ENCODE data around the gene SAMD1. TPM values are rescaled to one million over a fixed set of nuclear protein-coding genes. Genes with fewer than 3 reads are reported as not detected.
A peak's percentile ranks its signal among the peaks of the same experiment; 100 is the strongest.

SAMD1 gene
- total and polyA plus RNA-seq, 9 of the 15 experiments (the other 6 are each of a cell fraction or from before 2014, with no cell fraction given), result 2.9 to 96.0 (median 43.5) TPM

- TF ChIP-seq ZNF639 (CRISPR knock-in tag; conservative IDR thresholded peaks at IDR 0.05 in 1 of 2, IDR thresholded peaks at IDR 0.05 in 1 of 2) (peak in 1 of 2 experiments; percentile 96; a peak in 2 of 4 replicates), SMARCA5 (IDR thresholded peaks at IDR 0.05) (no peak), BCOR (IDR thresholded peaks at IDR 0.05) (0 out of 2 replicates have a peak, but pooled peaks have one; percentile 36), REST (IDR thresholded peaks at IDR 0.05; ENCODE audit: borderline replicate concordance) (no peak), REST (CRISPR knock-in tag; IDR thresholded peaks at IDR 0.05; ENCODE audit: low read depth) (no peak), ZBTB11 (CRISPR knock-in tag; IDR thresholded peaks at IDR 0.05) (peak in 1 of 3 experiments; percentile 63; a peak in 2 of 6 replicates), TSHZ1 (CRISPR knock-in tag; IDR thresholded peaks at IDR 0.05) (no peak), FOXJ2 (tag; IDR thresholded peaks at IDR 0.05) (0 out of 2 replicates have a peak, but pooled peaks have one; percentile 54), SP1 (CRISPR knock-in tag; IDR thresholded peaks at IDR 0.05) (no peak), ZNF384 (IDR thresholded peaks at IDR 0.05; ENCODE audit: low read depth, low read length) (peak; percentile 90)
Observed at GRCh38 chr19:14090509-14091080, at the start of gene SAMD1 (continued).
